Activated T-helper 1 cell treated with Interleukin-2 at 50 U/mL for 16 hours (primary cell): Measurements from ENCODE around the gene TRIM29.

Source experiments
- DNase-seq: peaks from one replicate; pipeline ENCODE4 v3.0.0-alpha.2; 2020; ENCODE audit warnings: low read depth

TRIM29 gene

DNA sequence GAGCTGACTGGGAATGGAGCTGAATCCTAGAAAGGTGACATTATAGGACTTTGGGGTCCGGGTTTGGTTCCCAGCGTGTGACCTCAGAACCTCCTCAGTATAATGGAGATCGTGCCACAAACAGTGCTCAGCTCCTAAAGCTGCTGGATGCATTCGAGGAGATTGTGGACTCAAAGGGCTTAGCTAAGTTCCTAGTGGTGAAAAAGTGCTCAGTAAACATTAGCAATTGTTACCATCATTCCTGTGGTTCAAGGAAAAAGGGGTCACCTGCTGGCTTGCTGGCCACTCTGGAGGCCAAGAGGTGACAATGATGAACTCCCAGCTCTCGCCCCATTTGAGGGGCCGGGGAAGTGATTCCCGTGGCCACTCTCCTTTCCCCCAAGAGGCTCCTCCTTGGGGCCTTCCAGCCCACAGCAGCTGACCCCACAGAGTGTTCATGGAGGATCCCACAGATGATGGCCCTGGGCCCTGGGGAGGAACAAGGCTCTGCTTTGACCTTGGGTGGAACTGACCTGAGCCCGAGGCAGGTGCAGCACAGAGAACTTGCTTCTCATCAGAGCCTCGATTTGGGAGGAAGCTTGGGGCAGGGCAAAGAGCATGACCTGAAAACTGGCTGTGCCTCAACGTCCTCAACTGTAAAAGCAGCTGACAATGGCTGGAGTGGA, 40.1 kb downstream of the TRIM29 start:
- DNase-seq: no peak

DNA sequence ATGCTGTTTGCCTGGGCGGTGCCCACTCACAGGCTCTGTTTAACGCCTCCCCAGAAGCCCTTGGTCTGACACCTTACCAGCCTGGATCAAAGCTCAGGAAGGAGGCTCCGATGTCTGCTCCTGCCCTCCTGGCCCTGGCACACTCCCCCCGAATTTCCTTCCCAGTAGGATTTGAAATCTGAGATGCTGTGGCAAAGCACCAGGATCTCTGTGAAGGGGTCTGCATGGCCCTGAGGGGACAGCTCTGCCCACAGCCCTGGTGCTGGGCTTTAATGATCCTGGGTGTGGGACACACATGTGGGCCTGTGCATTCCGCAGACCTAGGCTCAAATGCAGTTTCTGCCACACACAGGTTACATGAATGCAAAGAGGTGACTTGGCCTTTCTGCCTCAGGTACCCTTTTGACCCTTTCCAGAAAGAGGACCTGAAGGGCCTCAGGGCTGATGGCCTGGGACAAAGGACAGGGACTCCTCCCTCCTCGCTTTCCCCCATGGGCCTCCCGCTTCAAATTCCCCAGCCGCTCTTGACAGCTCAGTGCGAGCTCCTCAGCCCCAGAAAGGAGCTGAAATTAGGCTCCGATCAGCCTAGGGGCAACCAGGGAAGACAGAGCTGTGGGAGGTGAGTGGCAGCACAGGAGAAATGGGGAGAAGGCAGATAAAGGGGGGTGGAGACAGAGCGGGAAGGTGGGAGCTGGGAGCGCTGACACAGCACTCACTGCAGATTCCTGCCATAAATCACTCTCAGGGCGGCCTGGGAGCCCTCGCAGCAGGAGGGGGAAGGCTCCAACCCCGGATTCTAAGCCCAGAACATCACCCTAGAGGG, 41.3 kb downstream of the TRIM29 start:
- DNase-seq: no peak

DNA sequence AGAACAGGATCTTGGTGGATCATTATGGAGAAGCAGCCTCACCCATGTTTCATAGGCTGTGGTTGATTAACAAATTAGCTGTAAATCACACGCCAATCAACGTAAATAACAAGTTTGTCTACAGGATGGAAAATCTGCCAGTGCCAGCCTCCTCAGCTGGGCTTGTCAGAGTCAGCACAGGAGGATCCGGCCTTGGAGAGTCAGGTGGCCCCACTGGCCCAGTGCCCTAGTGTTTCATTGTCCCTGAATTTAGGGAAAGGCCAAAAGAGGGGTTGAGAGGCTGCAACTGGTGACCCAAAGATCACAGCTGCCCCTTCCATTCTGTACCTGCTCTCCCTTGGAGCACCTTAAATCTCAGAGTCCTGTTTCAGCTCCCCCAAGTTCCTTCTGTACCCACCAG, 42.4 kb downstream of the TRIM29 start:
- DNase-seq: no peak

DNA sequence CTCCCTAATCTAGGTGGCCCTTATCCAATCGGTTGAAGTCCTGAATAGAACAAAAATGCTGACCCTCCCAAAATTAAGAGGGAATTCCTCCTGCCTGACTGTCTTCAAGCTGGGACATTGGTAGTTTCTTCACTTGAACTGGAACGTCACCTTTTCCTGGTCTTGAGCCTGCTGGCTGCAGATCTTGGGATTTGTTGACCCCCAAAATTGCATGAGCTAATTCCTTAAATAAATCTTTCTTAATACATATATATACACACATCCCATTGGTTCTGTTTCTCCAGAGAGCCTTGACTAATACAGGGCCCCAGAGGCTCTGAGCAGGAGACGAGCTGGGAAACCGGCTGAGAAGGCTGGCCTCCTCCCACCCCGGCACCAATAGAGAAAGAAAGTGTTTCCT, 46.2 kb downstream of the TRIM29 start:
- no peak for DNase-seq

DNA sequence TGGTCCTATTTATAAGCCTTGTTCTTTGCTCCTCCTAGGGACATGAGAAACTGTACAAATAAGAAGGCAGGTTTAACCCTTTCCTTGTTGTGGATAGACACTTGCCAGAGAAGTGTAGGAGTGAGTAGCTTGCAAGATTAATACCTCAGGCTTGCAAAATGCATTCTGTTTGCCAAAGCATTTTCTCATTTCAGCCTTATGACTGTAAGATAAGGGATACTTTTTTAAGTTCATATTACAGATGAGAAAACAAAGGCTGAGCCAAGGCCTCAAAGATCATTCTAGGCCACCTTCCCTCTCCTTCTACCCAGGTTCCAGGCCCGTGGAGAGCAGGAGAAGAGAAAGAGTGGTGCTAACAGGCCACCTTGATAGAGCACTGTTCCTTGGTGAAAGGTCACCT, 46.8 kb downstream of the TRIM29 start:
- DNase-seq: no peak

DNA sequence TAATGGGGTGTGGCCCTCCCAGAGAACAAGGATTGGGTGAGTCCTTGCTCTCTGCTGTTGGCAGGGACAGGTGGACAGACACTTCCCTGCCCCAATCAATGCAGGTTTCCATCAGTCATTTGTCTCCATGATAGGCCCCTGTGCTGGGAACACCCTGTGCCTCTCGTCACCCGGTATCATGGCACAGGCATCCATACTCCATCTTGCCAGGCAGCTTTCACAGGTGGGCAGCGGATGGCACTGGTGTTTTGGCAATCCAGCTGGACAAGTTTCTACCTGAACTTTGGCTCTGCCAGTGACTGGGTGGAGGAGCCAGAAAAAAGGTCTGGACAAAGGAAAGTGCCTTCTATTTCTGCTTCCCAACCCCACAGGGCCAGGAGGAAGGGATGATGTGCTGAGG, 47.5 kb downstream of the TRIM29 start:
- DNase-seq: no peak

DNA sequence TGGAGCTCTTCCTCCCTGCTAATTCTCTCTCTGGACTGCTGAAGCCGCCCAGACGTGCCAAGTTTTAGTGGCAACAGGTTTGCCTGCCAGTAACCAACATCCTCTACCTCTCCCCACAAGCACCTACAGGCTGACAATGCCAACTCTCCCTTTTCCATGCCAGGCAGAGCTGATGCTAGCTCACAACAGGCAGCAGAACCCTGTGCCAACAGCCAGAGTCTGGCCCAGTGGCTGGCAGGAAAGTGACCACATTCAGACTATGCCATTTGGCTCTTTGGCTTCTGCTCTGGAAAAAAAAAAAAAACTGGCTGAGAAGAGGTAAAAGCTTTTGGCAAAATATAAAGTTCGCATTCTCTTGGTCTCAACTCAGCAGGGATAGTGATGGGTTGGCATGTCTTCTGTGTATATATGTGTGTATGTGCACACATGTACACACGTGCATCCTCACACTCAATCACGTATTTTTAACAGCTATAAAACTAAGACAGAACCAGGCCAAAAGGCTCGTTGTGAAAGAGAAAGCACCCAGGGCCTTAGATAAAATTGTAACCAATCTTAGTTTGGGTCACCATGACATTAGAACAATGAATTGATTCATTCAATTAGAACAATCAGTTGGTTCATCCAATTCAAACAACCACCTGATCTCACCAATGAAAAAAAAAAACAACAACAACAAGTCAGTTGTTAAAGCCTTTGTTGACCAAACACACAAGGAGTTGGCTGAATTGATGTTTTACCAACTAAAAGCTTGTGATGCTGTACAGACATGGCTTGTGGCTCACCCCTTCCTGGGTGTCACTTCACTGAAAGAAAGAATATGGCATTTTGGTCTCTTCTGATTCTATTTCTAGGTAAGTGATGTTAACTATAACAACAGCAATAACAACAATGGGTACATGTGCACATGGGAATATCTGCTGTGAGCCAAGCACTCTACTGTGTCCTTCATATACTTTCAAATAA, 48.6 kb downstream of the TRIM29 start:
- no peak for DNase-seq

DNA sequence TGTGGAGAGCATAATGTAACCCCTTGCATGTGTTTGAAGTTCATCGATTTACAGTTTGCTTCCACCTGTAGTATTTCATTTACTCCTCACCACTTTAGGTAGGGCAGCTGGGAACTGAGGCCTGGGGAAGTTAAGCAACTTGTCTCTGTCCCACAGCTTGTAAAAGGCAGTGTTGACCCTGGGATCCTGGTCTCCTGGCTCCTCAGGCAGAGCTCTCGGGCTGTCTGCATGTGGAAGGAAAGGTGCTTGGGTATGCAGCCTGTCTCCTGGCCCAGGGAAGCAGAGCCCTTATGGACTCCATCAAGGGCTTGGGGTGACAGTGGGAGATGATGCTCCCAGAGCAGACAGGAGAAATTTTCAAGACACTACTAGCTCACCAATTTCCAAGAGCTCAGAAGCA, 49.9 kb downstream of the TRIM29 start:
- no peak for DNase-seq

DNA sequence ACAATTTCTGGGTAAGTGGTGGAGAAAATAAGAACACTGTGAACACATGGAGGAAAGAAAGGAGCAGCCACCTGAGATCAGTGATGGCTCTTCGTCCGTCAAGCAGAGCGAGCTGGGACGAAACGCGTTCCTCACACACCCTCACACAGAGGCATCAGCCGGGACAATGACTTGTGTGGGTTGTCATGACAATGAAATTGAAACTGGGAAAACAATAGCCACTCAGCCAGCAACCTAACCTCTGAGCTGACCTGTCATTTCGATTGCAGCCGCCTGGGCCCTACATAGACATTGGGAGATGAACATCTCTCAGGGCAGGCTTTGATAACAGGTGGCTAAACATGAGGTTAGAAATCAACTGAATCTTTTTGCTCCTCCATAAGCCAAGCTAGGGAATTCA, 51.3 kb downstream of the TRIM29 start:
- no peak for DNase-seq

DNA sequence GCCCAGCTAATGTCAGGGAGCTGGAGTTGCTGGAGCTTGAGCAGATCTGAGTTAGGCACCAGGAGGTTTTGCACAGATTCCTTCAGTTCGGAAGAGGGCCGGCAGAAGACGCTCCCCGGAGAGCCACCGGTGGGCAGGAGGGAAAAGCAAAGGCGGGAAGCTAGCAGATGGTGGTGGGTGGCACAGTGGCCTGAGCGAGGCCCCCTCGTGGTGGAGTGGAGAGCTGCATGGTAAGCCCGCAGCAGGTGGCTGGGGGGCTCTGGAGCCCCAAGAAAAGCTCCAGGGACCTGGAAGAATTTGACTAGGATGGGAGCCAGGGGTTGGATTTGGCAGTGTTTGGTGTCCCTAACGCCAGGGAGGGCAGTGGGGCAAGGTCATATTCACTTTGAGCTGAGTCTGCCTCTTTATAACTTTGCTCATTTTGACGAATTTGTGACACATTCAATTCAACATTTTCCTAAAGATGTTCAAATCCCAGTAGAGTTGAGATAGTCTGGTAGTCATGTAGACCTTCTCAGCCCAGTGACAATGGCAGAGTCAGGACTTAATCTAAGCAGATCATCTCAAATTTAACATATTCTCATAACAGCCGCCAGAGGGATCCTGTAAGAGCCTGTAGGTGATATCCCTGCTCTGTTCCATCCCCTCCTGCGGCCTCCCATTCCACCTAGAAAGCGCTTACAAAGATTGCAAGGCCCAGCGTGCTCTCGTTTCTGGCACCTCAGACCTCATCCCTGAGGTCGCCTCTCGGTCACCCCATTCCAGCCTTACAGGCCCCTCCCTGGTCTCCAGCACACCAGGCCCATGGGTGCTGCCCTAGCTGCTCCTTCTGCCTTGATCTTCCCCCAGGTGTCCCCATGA, 57.9 kb downstream of the TRIM29 start:
- no peak for DNase-seq

DNA sequence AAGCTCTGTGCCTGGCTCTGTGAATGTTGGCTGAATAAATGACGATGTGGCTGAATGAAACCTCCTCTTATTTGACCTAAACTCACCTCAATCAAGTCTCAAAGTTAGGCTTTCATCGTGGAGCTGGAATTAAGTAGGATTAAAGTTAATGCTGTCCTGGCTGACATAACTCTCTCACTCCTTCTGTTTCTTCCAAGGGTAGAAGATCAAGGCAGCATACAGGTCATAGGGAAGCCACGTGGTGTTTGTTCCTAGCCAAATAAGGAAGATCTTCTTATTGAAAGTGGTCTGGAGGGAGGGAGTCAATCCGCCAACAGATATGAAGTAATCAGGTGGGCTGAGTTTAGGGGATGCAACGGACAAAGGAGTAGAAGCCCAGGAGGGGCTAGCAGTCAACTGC, 59.5 kb downstream of the TRIM29 start:
- no peak for DNase-seq

DNA sequence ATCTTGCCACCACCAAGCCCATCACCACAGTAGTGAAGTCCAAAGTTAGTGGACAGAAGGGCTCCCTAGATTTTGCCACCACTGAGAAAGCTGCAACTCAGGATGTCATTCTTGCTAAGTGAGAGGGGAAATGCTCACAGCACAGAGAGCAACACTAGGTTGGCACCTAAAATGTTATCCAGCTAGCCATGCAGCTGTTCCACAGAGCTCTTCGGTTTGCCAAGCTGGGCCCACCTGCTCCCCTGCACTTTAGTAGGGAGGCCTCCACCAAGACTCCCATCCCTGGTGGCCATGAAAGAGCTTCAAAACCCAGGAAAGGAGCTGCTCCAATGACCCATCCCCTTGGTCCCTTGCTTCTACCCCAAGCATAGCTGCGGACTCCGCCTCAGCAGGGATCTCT, 63.8 kb downstream of the TRIM29 start:
- DNase-seq: no peak

DNA sequence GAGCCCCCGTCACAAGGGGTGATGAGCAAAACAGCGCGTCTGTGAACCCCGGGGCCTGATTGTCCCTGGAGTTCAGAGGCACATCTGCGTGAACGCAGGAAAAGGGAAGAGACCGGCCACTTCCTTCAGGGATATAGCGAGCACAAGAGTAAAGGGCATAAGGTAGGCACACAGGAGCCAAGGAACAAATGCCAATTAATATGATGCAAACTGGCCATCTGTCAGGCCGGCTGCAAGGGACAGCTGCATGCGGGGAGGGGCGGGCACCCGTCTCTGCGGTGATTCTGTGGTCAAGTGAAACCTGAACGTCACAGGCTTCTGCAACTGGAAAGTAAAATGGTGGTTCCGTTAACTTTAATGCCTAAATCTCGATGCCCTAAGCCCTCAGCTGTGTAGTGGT, 64.7 kb downstream of the TRIM29 start:
- DNase-seq: no peak

DNA sequence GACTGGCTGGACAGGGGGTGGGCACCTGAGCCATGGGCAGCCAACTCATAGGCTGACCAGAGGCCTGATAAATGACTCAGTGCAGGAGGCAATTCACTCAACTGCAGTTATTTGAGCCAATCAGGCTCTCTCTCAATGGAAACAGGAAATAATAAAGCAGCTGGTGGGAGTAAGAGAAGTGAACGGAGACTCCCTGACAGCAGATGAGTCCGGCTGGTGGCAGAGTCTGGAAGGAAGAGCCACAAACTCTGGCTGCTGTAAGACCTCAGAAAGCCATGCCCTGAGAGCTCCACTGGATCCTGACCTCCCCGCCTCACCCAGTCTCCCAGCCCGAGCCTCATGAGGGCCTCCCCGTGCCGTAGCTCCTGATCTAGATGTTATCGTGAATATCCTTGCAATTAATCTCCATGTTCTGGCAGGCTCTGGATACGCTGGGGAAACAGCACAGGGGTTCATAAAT, 69.8 kb downstream of the TRIM29 start:
- no peak for DNase-seq

DNA sequence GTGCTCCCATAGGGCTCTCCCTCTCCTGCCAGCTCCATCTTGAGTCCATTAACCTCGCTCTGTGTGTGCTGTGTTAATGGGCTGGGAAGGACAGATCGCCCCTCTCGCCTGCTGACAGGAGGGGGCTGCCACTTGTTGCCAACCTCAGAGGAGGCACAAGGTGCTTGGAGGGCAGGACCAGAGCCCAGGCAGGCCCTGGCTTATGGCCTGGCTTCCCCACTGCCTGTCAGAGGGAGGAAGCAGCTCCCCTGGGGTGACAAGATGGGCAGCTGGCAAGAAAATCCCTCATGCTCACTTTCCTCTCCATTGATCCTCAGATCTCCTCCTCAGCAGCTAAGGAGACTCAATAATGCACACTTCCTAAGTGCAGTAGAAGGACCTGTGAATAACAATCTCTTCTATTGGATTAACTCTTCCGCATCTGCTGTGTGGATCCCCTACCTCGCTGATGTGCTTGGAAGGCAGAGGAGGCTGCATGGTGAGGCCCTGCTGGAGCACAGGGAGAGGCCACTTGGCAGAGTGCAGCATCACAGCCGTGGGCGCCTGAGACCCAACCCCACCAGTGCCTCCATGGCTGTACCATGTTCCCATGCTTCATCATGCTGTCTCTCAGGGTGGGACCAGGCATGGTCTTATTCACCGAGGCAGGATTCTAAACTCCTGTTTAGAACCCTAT, 70.3 kb downstream of the TRIM29 start:
- no peak for DNase-seq

DNA sequence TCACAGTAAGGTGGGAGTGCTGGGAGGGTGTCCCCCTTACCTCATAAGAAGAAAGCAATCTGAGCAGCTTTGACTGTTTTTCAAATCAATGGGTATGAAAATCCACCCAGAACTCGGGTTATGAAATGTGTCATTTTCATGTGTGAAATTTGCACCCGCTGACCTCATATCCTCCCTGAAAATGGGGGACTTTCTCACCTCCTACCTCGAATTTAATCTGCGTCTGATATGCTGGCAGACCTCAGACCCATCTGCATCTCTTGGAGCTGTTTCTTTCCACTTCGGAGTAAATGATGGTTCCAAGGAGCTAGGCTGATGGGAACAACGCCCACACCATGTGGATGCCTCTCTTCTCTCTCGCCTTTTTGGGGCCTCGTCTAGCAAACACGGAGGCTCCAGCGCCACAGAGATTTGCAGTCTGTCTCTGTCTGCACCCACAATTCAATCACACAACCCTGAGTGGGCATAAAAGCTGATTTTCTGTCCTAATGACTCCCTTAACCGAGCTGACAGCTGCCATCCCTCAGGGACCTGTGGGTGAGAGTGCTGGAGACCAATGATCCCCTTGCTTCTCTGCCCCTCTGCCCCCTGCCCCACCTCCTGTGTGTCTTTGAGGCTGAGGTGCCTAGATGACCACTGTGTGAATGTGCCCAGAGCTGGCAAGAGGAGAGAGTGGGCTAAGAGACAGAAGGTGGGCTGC, 71.0 kb downstream of the TRIM29 start:
- DNase-seq: no peak

DNA sequence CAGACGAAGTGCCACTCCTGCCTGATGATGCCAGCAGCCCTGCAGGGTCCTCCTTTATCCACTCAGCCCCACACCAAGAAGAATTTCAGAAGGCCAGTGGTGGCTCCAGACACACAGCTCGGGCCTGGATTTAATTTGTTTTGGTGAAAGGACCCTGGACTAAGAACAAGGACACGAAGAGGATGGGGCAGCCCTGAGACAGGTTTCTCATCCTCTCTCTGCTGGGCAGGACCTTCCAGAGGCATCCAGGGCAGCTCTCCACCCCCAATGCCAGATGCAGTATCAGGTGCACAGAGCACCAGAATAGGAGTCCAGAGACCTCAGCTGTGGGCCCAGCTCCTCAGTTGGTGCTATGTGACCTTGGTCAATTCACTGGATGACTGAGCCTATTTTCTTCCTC, 72.0 kb downstream of the TRIM29 start:
- no peak for DNase-seq

DNA sequence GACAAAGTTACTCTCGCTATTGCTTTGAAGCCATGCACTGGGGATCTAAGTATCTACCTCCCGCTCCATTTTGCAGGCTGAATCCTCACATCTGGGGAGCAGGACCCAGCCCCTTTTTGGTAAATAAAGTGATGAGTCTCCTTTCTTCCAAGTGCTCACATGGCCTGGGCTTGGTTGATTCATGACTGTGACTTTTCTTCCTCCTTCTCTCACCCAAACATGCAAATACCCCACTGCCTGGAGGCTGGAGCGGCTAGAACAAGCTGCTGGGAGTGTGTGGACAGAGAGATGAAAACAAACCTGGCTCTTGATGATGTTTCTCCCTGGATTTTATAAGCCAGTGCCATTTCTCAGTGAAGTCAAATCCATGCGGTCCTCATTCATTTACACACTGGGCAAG, 72.7 kb downstream of the TRIM29 start:
- DNase-seq: no peak

DNA sequence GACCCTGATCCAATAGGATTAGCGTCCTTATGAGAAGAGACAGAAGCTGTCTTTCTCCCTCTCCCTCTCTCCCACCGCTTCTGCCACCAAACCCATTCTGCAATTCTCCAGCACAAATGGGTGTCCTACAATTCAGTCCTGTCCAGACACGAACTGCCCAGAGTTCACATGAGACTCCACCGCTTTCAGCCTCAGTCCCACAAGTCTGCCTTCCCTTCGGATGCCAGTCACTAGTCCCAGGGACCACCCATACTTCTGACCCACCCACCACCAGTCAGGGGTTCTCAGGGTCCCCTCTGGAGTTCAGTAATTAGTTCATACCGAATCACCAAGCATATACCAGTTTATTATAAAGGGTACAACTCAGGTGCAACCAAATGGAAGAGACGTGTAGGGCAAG, 73.6 kb downstream of the TRIM29 start:
- DNase-seq: no peak

DNA sequence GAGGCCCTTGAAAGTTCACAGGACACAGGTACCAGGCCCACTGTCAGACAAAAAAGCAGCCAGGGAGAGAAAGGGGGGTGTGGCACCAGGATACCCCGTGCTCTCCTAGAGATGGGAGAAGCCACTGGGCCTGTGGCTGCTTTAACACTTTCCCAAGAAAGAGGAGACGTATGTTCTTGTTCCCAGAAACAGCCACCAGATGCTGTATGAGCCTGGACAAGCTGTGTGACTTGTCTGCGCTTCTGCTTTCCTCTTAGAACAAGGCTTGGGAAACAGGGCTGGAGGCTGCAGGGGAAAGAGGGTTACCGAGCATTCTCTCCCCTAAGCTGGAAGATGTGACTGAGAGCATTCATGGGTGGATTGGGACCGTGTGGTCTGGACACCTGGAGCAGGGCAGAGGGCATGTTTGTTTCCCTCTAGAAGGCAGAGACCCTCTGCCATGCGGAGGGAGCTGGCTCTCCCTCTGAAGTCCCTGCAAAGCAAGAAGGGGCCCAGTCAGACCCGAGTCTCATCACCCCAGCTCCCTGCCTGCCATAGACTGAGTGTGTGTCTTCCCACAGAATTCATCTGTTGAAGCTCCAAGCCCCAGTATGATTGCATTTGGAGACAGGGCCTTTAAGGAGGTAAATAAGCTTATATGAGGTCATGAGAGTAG, 74.1 kb downstream of the TRIM29 start:
- DNase-seq: no peak
